Sigmoid colon (tissue), 7 donors: ENCODE results near the gene FANCC. TPM values are rescaled to one million over a fixed set of nuclear protein-coding genes. Genes with fewer than 3 reads are reported as not detected.
A peak's percentile ranks its signal among the peaks of the same experiment; 100 is the strongest.

Experiments used
- DNase-seq: peaks from one replicate; pipeline ENCODE4 v3.0.0-alpha.2; 2019
- H3K27ac ChIP-seq, 4 donors: fragments of 200-600 bp; sonication (generic); one replicate each; pipeline ENCODE4 v1.5.1; 2016 to 2019; ENCODE audit warnings: mild to moderate bottlenecking in 1 of 4
- H3K27me3 ChIP-seq, 3 donors: fragments of 200-600 bp; sonication (generic); one replicate each; pipeline ENCODE4 v1.5.1; 2019; ENCODE audit warnings: mild to moderate bottlenecking in 1 of 3
- H3K36me3 ChIP-seq, 4 donors: fragments of 200-600 bp; sonication (generic); one replicate each; pipeline ENCODE4 v1.5.1; 2016 to 2019
- H3K4me1 ChIP-seq, 4 donors: fragments of 200-600 bp; sonication (generic); one replicate each; pipeline ENCODE4 v1.5.1; 2017 to 2019
- H3K4me3 ChIP-seq, 4 donors: fragments of 200-600 bp; sonication (generic); one replicate each; pipeline ENCODE4 v1.5.1; 2017 to 2019; ENCODE audit warnings: mild to moderate bottlenecking in 2 of 4, moderate library complexity in 1 of 4
- H3K9me3 ChIP-seq, 4 donors: fragments of 200-600 bp in 3 of 4; sonication (generic) in 3 of 4; one replicate each; pipeline versions ENCODE4 v1.5.1 to v1.6.1; 2013 to 2019
- CTCF ChIP-seq, 4 experiments: fragments of 450-650 bp in 3 of 4; fragments of 200-600 bp in 1 of 4; IDR thresholded peaks; one replicate each; pipeline ENCODE4 v1.5.1; 2016 to 2019; ENCODE audit warnings: antibody characterized with exemption in 4 of 4, mild to moderate bottlenecking in 3 of 4, moderate library complexity in 2 of 4
- EP300 ChIP-seq, 4 donors: sonication (generic); formaldehyde crosslinking; IDR thresholded peaks; one replicate each; pipeline ENCODE4 v1.6.1; 2017; ENCODE audit warnings: antibody characterized with exemption in 4 of 4
- POLR2A ChIP-seq, 2 donors: fragments of 450-650 bp; IDR thresholded peaks; one replicate each; pipeline ENCODE4 v1.6.1; 2016; ENCODE audit warnings: antibody characterized with exemption in 2 of 2, mild to moderate bottlenecking in 2 of 2, moderate library complexity in 2 of 2
- POLR2AphosphoS5 ChIP-seq, 4 donors: sonication (generic); formaldehyde crosslinking; IDR thresholded peaks; one replicate each; pipeline ENCODE4 v1.6.1; 2017; ENCODE audit warnings: antibody characterized with exemption in 4 of 4
- WGBS, 2 donors: extraction: QIAGEN DNeasy Blood & Tissue Kit; methylation state at CpG; one replicate each; pipeline ENCODE4 v1.1.7; 2013; 5-methylcytosine and 5-hydroxymethylcytosine counted together
- intact Hi-C: fragments of 100-400 bp; cut with DNase I; formaldehyde crosslinking; loops from one replicate; pipeline ENCODE4 v1.15.1; 2023
- polyA plus RNA-seq, 3 donors: library from polyadenylated mRNA; stranded (reverse); fragments of 200-250 nt; gene quantifications; one replicate each; pipeline ENCODE4 v1.2.3, GENCODE V29; 2013
- total RNA-seq, 4 donors: library from RNA; depleted of rRNA; stranded (reverse); fragments of >200 nt; gene quantifications; one replicate each; pipeline ENCODE4 v1.1.0, GENCODE V29; 2016
- donor health status: healthy with polysubstance abuse.
- donor health status: Bipolar disorder and iron deficiency.
- donor health status: healthy.

FANCC gene
- total and polyA plus RNA-seq, 7 donors, result 2.4 to 10.6 (median 5.3) TPM

- H3K36me3 ChIP-seq, result peaks cover 16 to 50% (median 25%) of the 10 kb centered on the region in 4 donors
- peak overlapping the region in 1 of 4 donors; percentile 1 for H3K4me3 ChIP-seq
- DNase-seq, result peak; percentile 54
- H3K27me3 ChIP-seq, result no peaks in the 10 kb centered on the region
- H3K9me3 ChIP-seq, result no peaks in the 10 kb centered on the region
- peak overlapping the region; percentile 77 to 99 (median 86) for H3K27ac ChIP-seq
- 83 to 88% methylated on average over 12 of the region's 12 CpGs for WGBS, 2 donors
- peaks cover 0 to 100% (median 96%) of the 10 kb centered on the region in 4 donors for H3K4me1 ChIP-seq
- intact Hi-C loops, result no loop called here
- TF ChIP-seq EP300 (IDR thresholded peaks at IDR 0.05) (no peak), POLR2AphosphoS5 (IDR thresholded peaks at IDR 0.05) (no peak), POLR2A (IDR thresholded peaks at IDR 0.05) (no peak), CTCF (IDR thresholded peaks at IDR 0.05) (no peak)
Observed at GRCh38 chr9:95078511-95078910, 239.0 kb downstream of the FANCC start.

DNA sequence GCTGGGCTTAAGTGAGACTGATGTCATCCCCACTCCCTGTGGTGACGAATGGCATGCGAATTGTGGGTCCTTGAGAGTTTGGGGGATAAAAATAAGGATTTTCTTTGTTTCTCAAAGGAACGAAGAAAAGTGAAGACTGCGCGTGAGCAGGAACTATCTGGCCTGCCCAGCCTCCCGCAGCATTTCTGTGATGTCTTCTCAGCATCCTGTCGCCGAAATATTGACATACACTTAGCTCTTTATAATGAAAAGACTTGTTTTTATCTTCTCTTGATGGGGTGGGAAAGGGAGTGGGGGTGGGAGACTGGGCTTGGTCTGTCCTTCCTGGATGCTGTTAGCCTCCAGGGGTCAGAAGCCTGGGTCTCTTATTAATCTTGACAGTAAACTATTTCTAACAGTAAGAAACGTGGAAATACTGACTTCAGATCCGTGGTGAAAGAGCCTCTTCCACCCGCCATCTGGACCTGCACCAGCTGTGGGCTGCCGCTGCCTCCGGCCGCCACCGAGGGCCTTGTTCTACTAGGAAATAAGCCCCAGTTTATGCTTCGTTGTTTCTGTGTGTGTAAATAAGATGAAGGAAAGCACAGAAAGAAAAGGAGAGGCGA, 239.6 kb downstream of the FANCC start:
- H3K4me1 ChIP-seq, result peaks cover 0 to 100% (median 96%) of the 10 kb centered on the region in 4 donors
- peak overlapping the region; percentile 77 to 99 (median 86) for H3K27ac ChIP-seq
- peaks cover 10 to 43% (median 18%) of the 10 kb centered on the region in 4 donors for H3K36me3 ChIP-seq
- H3K9me3 ChIP-seq, result no peaks in the 10 kb centered on the region
- WGBS, 2 donors, result 77 to 80% methylated on average over 17 of the region's 17 CpGs
- TF ChIP-seq POLR2AphosphoS5 (IDR thresholded peaks at IDR 0.05), result no peak
- TF ChIP-seq CTCF (IDR thresholded peaks at IDR 0.05), result no peak
- no peak for TF ChIP-seq POLR2A (IDR thresholded peaks at IDR 0.05)
- no peak for TF ChIP-seq EP300 (IDR thresholded peaks at IDR 0.05)
- peak; percentile 62 for DNase-seq
- peak overlapping the region in 2 of 4 donors; percentile 1 to 3 for H3K4me3 ChIP-seq
- H3K27me3 ChIP-seq, result no peaks in the 10 kb centered on the region
- intact Hi-C loops, result no loop called here

GRCh38 chr9:95077053-95077765, 240.3 kb downstream of the FANCC start:
- Histone ChIP-seq H3K4me3 (peak overlapping the region in 2 of 4 donors; percentile 3 to 5), H3K9me3 (no peaks in the 10 kb centered on the region), H3K4me1 (peaks cover 0 to 100% (median 96%) of the 10 kb centered on the region in 4 donors), H3K36me3 (peaks cover 5 to 37% (median 13%) of the 10 kb centered on the region in 4 donors), H3K27ac (peak overlapping the region; percentile 77 to 99 (median 86)), H3K27me3 (no peaks in the 10 kb centered on the region)
- intact Hi-C loops, result no loop called here
- peak in 1 of 4 donors; percentile 13 for TF ChIP-seq POLR2AphosphoS5 (IDR thresholded peaks at IDR 0.05)
- TF ChIP-seq EP300 (IDR thresholded peaks at IDR 0.05), result no peak
- TF ChIP-seq POLR2A (IDR thresholded peaks at IDR 0.05), result no peak
- TF ChIP-seq CTCF (IDR thresholded peaks at IDR 0.05), result no peak
- peak; percentile 62 for DNase-seq
- 69 to 76% methylated on average over 18 of the region's 18 CpGs for WGBS, 2 donors

DNA sequence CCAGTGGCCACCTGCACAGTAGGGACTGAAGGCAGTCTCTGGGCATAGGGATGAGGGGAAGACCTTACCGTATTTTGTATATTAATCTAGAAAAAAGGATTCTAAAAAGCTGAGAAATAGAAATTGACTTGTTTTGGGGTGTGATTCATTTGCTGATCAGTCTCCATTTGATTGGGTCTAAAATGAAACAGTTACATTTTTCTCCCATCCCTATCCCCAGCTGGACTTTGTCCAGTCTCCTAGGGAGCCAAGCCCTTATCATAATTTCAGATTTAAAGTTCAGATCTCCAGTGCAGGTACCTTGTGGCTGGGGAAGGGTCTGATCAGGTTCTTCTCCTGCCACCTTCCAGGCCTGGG, 240.8 kb downstream of the FANCC start:
- Histone ChIP-seq H3K4me1 (peaks cover 0 to 100% (median 96%) of the 10 kb centered on the region in 4 donors), H3K27me3 (no peaks in the 10 kb centered on the region), H3K4me3 (peak overlapping the region in 1 of 4 donors; percentile 5), H3K36me3 (peaks cover 5 to 34% (median 8%) of the 10 kb centered on the region in 4 donors), H3K27ac (peak overlapping the region; percentile 77 to 99 (median 86)), H3K9me3 (no peaks in the 10 kb centered on the region)
- intact Hi-C loops, result no loop called here
- DNase-seq, result no peak
- 41 to 74% methylated on average over 1 of the region's 1 CpG for WGBS, 2 donors
- TF ChIP-seq POLR2AphosphoS5 (IDR thresholded peaks at IDR 0.05), result no peak
- TF ChIP-seq CTCF (IDR thresholded peaks at IDR 0.05), result no peak
- TF ChIP-seq POLR2A (IDR thresholded peaks at IDR 0.05), result no peak
- no peak for TF ChIP-seq EP300 (IDR thresholded peaks at IDR 0.05)
